Medulla oblongata (tissue), 1 donor: ENCODE results near the gene ELL.

ENCODE experiments used
- DNase-seq: peaks from one replicate; pipeline ENCODE4 v3.0.0-alpha.2; 2015; ENCODE audit errors: extremely low spot score

The ELL gene

DNA sequence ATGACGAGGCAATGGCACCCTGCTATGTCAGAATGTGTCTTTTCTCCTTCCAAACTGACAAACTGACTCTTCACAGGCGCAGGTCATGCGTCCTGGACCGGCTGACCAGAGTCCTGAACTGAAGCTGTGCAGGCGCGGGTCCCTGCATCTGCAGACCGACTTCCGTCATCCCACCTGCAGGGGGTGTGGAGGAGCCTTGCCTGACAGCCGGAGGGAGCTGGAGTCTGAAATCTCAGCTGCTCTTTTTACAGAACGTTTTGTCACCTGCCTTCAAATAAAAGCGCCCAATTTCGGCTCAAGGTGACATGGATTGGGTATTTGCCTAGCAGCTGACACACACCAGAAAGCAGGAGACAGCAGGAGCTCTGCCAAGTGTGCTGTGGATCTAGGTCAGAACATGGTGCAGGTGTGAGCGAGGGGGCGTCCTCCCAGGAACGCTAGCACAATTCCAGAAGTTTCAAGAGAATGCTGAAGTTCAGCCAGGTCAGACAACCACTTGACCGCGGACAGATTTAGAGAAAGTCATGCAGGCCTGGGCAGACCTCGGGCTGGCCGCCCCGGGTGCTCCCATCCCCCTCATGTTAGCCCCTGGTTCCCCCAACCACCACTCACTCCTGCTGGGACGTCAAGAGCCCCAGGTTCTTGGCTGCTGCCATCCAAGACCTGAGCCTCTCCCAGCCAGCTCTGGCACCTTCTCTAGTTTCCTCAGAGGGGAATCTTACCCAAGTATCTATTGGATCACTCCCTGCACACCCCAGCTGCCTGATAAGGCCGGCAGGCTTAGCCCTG is 32.8 kb downstream of the ELL start:
- DNase-seq: no peak

GRCh38 chr19:18488403-18488723 is 33.5 kb downstream of the ELL start:
- DNase-seq: no peak

DNA sequence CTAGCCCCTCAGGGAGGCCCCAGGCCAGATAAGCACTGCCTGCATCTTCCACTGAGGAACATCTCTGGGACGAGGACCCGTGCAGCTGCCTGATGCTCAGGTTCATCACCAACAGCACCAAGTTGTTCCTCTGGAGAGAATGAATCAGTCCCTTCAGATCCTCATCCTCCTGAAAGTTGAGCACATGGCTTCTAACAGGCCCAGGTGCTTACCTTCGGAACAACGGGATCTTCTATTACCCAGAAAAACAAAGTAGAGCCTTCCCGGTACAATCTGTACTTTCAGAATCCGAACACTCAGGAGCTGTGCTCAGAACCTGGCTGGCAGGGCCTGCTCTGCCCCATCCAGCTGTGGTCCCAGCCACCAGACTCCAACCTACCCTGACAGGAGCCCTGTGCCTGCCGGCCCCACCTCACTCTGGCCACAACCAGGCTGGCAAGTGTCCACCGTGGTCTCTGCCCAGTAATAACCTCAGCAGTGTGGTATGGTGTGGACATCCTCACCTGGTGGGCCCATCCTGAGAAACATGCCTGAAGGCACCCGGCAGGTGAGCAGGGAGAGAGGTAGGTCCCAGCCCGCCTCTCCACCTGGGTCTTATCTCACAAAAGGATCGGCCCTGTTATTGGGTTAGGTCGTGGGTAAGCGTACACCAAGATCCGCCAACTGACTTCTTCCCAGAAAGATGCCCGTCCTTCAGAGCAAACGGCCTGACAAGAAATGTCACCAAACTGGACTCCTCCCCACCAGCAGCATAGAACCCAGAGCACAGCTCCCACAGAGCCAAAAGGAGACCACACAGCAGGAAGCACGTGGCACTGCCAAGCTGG is 34.1 kb downstream of the ELL start:
- peak; percentile 40 for DNase-seq

DNA sequence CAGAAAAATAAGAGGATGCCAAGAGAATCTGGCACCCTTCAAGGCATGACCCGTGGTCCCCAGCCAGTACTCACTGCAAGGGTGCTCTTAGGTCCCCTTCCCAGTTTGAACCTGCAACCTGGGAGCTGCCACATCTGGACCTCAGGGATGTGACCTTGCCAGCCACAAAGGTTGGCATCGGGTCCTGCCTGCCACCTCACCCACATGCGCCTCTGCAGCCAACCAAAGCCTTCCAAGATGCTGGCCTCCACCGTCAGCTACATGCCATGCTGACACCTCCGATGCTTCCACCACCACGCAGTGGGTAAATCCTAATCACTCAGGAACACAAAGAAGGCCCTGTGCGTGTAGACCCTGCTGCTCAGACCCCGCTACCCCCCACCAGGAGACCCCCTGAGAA is 35.1 kb downstream of the ELL start:
- DNase-seq: no peak

DNA sequence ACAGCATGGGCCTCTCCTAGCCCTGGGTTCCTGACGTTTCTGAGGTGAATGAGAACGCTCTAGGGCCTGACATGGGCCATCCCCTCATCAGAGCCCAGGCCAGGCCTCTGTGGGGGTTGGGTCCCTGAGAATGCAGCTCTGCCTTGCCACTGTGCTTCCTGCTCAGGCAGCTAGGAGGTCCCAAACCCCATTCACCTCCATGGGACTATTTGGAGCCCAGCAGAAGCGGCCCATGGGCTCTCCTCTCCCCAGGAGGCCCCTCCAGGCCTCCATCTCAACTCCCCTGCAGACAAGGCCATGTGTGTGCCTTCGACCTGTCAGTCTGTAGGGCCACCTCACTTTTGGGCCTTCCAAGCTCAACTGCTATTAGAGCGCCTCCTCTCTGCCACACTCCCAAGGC is 36.9 kb downstream of the ELL start:
- no peak for DNase-seq

DNA sequence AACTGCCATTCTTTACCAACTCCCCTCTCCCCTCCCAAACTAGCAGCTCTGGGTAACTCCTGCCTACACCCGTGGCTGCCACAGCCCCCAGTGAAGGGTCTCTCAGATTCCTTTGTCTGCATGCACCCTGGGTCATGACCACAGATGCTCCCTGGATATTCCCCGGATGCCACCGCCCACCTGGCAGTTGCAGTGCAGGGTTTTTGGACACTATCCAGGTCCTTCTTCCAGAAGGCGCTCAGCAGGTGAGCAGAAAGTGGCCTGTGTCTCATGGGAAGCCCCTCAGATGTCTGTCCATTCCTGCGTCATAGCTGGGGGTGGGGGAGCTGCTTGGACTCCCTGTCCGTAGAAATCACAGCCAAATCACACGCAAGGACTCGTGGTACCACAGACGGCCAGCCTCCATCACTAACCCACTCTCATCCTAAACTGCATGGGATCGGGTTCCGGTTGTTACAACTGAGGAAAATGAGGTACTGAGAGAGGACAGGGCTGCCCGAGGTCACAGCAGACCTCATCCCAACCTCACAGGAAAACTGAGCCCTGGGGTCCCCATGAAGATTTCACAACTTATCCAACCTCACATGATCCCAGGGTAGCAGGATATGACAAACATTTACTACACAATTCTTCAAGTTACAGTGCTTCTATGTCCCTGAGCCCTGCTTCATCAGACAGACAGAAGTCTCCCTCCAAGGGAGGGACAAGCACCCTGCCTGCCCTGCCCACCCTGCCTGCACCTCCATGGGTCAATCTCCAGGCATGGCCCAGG is 38.6 kb downstream of the ELL start:
- DNase-seq: no peak

- DNase-seq: no peak
Observed at GRCh38 chr19:18481505-18482222, 40.2 kb downstream of the ELL start.

GRCh38 chr19:18480006-18480691 is 41.7 kb downstream of the ELL start:
- no peak for DNase-seq

DNA sequence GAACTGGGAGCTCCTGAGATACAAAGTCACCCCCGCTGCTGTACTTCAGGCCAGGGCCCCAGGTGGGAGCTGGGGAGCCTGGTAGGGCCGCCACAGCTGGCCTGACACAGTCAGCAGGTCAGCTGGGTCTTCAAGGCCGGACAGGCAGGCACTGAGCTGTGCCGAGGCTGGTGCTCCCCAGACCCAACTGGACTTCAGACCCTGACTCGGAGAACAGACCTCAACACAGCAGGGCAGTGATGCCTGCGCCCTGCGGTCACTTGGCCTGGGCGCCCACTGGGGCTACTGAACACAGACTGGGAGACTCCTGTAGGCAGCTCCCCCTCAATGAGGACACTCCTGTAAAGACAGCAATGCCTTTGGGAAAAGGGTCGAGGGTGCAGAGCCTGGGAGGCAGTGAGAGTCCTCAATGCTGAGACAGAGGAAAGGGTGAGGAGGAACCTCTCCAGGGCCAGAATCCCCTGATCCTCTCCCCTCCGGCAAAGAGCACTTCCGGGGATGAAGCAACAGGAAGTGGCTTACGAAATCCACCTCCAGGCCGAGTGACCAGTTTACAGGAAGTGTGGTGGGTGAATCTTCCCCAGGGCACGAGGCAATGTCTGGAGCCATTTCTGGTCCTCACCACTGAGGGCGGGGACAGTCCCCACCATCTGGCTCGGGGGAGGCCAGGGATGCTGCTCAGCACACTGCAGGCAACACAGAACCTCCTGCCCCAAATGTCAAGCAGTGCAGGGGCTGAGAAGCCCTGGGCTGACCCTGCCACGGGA is 43.1 kb downstream of the ELL start:
- DNase-seq: peak; percentile 86

DNA sequence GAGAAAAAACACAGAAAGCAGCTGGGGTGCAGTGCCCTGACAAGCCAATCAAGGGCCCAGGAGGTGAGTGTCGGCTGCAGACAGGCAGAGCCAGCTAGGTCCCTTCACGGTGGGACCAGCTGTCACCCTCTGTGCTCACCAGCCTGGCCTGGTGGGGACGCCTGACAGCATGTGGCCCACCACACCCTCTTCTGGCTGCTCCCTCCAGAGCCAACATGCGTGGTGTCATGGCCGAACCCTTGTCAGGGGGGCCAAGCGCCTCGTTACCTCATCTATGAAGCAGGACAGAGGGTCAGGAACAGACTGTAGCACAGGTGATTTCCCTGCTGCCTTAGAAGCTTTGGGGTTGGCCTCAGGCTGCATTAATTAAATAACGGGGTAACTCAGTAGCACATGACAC is 43.9 kb downstream of the ELL start:
- DNase-seq: no peak

GRCh38 chr19:18477042-18477779 is 44.7 kb downstream of the ELL start:
- no peak for DNase-seq

DNA sequence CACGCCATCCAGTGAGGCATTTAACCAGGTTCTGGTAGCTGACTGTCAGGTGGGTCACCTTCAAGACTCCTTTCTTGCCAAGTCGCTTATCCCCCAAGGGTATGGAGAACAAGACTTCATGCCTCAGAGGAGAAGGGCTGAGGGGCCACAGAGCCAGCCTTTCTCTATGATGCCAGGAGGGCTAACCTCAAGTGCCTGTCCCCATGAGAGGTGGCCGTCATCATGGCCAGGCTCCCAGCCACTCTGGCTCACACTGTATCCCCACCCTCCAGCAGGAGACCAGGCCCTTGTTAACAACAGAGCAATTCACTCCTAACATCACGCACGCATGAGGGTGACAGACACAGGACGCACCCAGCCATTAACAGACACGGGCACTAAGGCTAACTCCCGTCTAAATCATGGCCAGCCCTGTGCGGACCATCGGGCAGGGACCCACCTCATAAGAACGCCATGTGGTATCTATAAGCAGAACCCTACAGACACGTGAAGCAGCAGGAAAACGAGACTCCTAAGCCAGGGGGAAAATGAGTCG is 45.3 kb downstream of the ELL start:
- no peak for DNase-seq

GRCh38 chr19:18475762-18476331 is 46.0 kb downstream of the ELL start:
- DNase-seq: no peak

- no peak for DNase-seq
Observed at GRCh38 chr19:18475004-18475453, 46.8 kb downstream of the ELL start.

DNA sequence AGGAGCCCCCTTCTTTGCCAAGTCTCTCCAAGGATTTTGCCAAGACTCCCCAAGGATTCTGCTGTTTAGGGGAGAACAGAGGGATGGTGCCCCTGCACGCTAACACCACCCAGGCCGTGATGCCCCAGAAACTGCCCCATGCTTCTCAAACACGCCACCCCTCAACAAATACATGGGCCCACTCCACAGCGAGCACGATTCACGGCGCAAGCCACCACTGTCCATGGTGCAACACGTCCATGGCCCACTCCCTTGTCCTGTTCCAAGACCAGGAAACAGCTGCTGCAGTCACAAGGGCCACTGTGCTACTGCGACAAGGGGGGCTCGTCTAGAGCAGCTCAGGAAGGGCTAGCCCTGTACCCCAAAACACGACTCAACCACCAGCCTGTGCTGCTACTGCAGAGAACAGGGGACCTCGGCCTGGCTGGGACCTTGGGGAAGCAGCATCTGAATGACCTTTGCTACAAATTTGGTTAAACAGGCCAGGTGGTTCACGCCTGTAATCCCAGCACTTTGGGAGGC is 47.4 kb downstream of the ELL start:
- no peak for DNase-seq

DNA sequence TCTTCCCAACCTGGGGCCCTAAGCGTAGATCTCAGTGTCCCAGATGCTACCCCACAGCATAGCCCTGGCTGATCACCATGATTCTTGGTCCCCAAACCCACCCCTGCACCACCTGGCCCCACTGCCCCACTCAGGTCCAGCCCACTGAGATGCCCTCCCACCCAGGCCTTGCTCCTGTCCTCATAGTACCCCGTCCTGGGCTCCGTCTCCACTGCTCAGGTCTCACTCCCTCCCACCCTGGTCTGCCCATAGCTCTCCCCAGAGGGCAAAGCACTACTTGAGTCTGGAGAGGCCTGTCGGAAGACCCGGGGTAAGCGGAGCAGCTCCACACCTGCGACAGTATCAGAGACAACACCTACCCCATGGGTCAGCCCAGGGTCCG is 48.2 kb downstream of the ELL start:
- no peak for DNase-seq

DNA sequence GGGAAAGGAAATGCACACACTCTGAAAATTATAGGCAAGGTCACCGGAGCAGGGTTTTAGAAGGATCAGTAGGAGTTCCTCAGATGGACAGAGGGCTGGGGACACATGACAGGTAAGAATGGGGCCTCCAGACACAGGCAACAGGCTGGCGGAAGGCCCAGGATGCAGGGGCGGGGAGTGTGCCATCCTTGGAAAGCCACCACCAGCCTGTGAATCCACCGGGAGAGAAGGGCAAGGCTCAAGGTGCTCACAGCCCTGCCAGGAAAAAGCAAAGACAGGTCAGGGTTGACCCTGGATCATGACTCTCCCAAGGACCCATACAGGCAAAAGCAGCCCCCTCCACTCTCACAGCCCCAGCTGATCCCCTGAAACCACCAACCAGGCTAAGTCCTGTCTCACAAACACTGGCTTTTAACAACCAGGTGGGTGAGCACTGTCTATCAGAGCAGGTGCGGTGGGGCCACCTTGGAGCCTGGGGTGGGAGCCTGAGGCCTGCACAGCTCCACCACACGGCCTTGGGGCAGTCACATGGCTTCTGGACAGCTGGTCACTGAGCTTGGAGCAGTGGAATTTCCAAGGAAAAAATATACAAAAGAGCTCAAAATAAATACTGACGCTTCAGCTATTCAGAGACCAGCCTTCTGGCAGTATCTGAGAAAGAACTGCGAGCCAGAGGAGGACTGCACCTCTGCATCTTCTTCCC is 48.7 kb downstream of the ELL start:
- no peak for DNase-seq

DNA sequence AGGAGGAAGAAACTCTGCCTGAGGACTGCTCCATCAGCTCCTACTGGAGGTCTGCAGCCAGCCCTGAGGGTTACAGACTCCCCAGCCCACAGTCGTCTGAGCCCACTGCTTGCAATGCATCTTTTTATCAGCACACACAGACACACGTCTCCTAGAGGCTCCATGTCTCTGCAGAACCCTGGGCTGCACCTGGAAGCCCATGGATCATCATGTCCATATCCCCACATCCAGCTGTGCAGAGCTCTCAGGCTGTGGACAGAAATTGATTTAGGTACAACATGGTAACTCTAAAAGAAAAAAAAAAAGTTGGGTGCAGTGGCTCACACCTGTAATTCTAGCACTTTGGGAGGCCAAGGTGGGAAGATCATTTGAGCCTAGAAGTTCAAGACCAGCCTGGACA is 51.1 kb downstream of the ELL start:
- DNase-seq: no peak
